Activated T-helper 1 cell treated with anti-CD3 and anti-CD28 coated beads, Interleukin-2, amount 50 U/mL, for 16 hours (primary cell): ENCODE measurements around the gene CCDC178.

Source experiments
- DNase-seq, 2 donors: peaks; one replicate each; pipeline ENCODE4 v3.0.0-alpha.2; 2020; ENCODE audit warnings: low read depth in 1 of 2, low spot score in 1 of 2

CCDC178 gene

DNA sequence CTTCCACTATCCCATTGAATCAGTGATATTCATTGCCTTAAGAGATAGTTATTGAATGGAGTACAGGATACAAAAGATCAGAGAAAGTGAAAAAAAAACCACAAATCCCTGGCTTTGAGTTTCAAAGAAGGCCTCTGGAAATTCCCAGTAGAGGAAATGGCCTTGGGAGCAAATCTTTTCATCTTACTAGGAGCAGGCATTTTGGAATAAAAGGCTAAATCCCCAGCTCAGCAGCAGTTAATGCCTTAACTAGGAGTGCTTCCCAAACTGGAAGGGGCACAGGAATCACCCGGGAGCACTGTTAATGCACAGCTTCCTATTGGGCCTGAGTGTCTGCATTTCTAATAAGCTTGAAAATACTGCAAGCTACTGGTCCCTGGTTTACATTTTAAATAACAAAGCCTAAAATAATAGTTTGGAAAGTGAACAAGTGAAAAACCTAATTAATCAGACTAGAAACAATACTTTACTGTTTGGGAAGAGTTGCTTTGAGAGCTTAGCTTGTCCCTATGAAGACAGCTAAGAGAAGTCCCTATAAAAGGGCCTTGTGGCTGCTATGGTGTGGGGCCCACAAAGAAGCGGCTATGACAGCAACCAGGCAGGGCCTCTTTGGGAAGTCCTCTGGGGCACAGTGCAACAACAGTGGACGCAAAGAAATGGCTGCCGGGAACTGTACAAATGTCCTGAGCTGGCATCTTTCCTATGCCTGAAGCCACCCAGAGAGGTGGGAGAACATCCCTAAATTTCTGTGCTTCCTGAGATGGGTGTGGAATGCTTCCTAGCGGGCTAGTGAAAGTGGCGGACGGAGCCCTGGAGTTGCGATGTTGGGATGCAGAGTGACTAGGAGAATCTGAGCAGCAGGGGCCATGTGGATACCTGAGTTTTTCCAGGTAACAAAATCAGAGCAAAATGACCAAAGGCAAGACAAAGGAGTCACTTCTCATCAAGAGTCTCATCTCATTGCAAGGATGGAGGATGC lies 550.6 kb downstream of the CCDC178 start:
- DNase-seq: no peak

DNA sequence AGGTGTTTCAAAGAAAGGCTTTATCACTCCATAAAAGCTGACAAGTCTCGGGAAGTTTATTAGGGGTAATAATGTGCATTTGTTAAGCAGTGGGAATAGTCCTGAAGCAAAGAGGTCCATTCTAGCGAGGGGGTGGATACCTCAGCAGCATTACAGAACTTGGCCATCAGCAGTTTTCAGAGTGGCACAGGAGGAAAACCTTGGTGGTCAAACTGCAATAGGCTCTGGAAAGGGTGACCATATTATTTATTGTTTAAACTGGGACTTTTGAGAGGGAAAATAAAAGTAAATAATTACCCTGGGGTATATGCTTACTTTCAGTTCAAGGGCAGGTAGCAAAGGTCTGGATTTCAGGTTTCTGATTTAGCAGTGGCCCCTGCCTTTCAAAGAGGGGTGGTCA lies 552.2 kb downstream of the CCDC178 start:
- no peak for DNase-seq
